SK-N-SH (cell line): Measurements from ENCODE around the gene POU2F3. TPM values are rescaled to one million over a fixed set of nuclear protein-coding genes. Genes with fewer than 3 reads are reported as not detected.

Experiments used
- CTCF ChIA-PET: fragments of 300-600, 350-600 bp; formaldehyde crosslinking; extraction: SDS; loops from one replicate; lab custom pipeline; 2021; lab: Yijun Ruan, JAX
- POLR2A ChIA-PET: fragments of 350-600 bp; sonication (Branson Sonifier 250); formaldehyde crosslinking; extraction: SDS; loops from one replicate; lab custom pipeline; 2020; ENCODE audit warnings: antibody characterized with exemption, inconsistent platforms; lab: Yijun Ruan, JAX
- DNase-seq: peaks from one replicate; pipeline ENCODE4 v3.0.0; 2012
- H2AFZ ChIP-seq: fragments of 200-600 bp; sonication (generic); 2 replicates; pipeline ENCODE4 v1.8.1; 2016; ENCODE audit warnings: antibody characterized with exemption, mild to moderate bottlenecking, low read depth
- H3F3A ChIP-seq: fragments of 200-600 bp; sonication (generic); replicated peaks from 2 replicates; pipeline ENCODE3; 2016; ENCODE audit warnings: antibody characterized with exemption, mild to moderate bottlenecking; ENCODE audit not compliant: insufficient read depth
- H3K27ac ChIP-seq, 2 experiments: fragments of 200-500 bp in 1 of 2; fragments of 200-600 bp in 1 of 2; sonication (Bioruptor generic) in 1 of 2; sonication (generic), shearing (Covaris generic) in 1 of 2; 2 replicates each; pipeline versions ENCODE4 v1.5.1 to v1.6.1; 2014 to 2016; ENCODE audit warnings: low read depth in 2 of 2, inconsistent platforms in 1 of 2, low read length in 1 of 2, mild to moderate bottlenecking in 1 of 2, mixed read lengths in 1 of 2
- H3K27me3 ChIP-seq: fragments of 200-600 bp; sonication (generic), shearing (Covaris generic); 2 replicates; pipeline ENCODE4 v1.6.1; 2016; ENCODE audit warnings: mixed run types; ENCODE audit not compliant: insufficient read depth
- H3K36me3 ChIP-seq, 2 experiments: fragments of 200-500 bp in 1 of 2; fragments of 200-600 bp in 1 of 2; sonication (Bioruptor generic) in 1 of 2; sonication (generic) in 1 of 2; replicated peaks in 1 of 2; 2 replicates each; pipeline versions ENCODE3 to v1.5.1; 2014 to 2016; ENCODE audit warnings: low read length in 1 of 2, mild to moderate bottlenecking in 1 of 2; ENCODE audit not compliant: insufficient read depth in 2 of 2, control insufficient read depth in 1 of 2
- H3K4me1 ChIP-seq, 2 experiments: fragments of 200-500 bp in 1 of 2; fragments of 200-600 bp in 1 of 2; sonication (Bioruptor generic) in 1 of 2; sonication (generic), shearing (Covaris generic) in 1 of 2; 2 replicates each; pipeline versions ENCODE4 v1.5.1 to v1.6.1; 2014 to 2016; ENCODE audit warnings: low read depth in 1 of 2, low read length in 1 of 2, mixed run types in 1 of 2; ENCODE audit not compliant: insufficient read depth in 2 of 2, control insufficient read depth in 1 of 2
- H3K4me2 ChIP-seq: fragments of 200-600 bp; sonication (generic), shearing (Covaris generic); 2 replicates; pipeline ENCODE4 v1.6.1; 2017; ENCODE audit warnings: mixed run types
- H3K4me3 ChIP-seq, 2 experiments: fragments of 200-500 bp in 1 of 2; fragments of 200-600 bp in 1 of 2; sonication (Bioruptor generic) in 1 of 2; sonication (generic), shearing (Covaris generic) in 1 of 2; 2 replicates each; pipeline versions ENCODE4 v1.5.1 to v1.8.1; 2014 to 2016; ENCODE audit warnings: low read depth in 2 of 2, inconsistent platforms in 1 of 2, low read length in 1 of 2, mild to moderate bottlenecking in 1 of 2, mixed read lengths in 1 of 2, moderate library complexity in 1 of 2
- H3K79me2 ChIP-seq: fragments of 200-600 bp; sonication (generic); 2 replicates; pipeline ENCODE4 v1.8.1; 2017; ENCODE audit warnings: mild to moderate bottlenecking; ENCODE audit not compliant: insufficient read depth
- H3K9ac ChIP-seq: fragments of 200-600 bp; sonication (generic); 2 replicates; pipeline ENCODE4 v1.6.1; 2017; ENCODE audit warnings: mixed run types
- H3K9me2 ChIP-seq: fragments of 200-600 bp; sonication (generic); 2 replicates; pipeline ENCODE4 v1.6.1; 2017; ENCODE audit warnings: mixed run types
- H3K9me3 ChIP-seq: fragments of 200-600 bp; sonication (generic); 2 replicates; pipeline ENCODE4 v1.6.1; 2017; ENCODE audit warnings: mixed run types, mild to moderate bottlenecking, moderate library complexity
- H4K20me1 ChIP-seq: fragments of 200-600 bp; sonication (generic); 2 replicates; pipeline ENCODE4 v1.6.1; 2017; ENCODE audit warnings: mild to moderate bottlenecking, mixed run types; ENCODE audit not compliant: insufficient read depth
- CHD2 ChIP-seq: fragments of 150-350 bp; IDR thresholded peaks from 2 replicates; pipeline ENCODE4 v1.6.1; 2018; ENCODE audit warnings: low read length; ENCODE audit not compliant: partially characterized antibody
- ELF1 ChIP-seq: IDR thresholded peaks from 2 replicates; pipeline ENCODE4 v1.4.0; 2012
- EP300 ChIP-seq, 2 experiments: IDR thresholded peaks; 2 replicates each; pipeline versions ENCODE4 v1.4.0 to v1.6.1; 2012; ENCODE audit warnings: borderline replicate concordance in 1 of 2, low read depth in 1 of 2, low read length in 1 of 2
- EZH2phosphoT487 ChIP-seq: fragments of 200-600 bp; sonication (generic); IDR thresholded peaks from 2 replicates; pipeline ENCODE4 v1.6.1; 2017; ENCODE audit warnings: low read depth, mixed run types, mild to moderate bottlenecking, antibody characterized with exemption, moderate library complexity, borderline replicate concordance
- FOSL2 ChIP-seq: IDR thresholded peaks from 2 replicates; pipeline ENCODE4 v1.4.0; 2012; ENCODE audit warnings: low read depth, mild to moderate bottlenecking, moderate library complexity, borderline replicate concordance
- FOXM1 ChIP-seq: IDR thresholded peaks from 2 replicates; pipeline ENCODE4 v1.4.0; 2012; ENCODE audit warnings: low read depth, mild to moderate bottlenecking
- GABPA ChIP-seq: IDR thresholded peaks from 2 replicates; pipeline ENCODE4 v1.4.0; 2012; ENCODE audit warnings: low read depth, mild to moderate bottlenecking
- GATA2 ChIP-seq: sonication (generic); formaldehyde crosslinking; IDR thresholded peaks from 2 replicates; pipeline ENCODE4 v1.5.0; 2020; ENCODE audit warnings: mild to moderate bottlenecking, missing genetic modification reagents
- IRF3 ChIP-seq: fragments of 150-350 bp; IDR thresholded peaks from 2 replicates; pipeline ENCODE4 v1.6.1; 2016; ENCODE audit warnings: mild to moderate bottlenecking, low read depth, low read length
- JUND ChIP-seq: IDR thresholded peaks from 2 replicates; pipeline ENCODE4 v1.4.0; 2012
- MEF2A ChIP-seq: IDR thresholded peaks from 2 replicates; pipeline ENCODE4 v1.4.0; 2012; ENCODE audit warnings: low read depth, borderline replicate concordance
- MXI1 ChIP-seq: IDR thresholded peaks from 2 replicates; pipeline ENCODE4 v1.6.1; 2012; ENCODE audit warnings: mild to moderate bottlenecking, low read depth, low read length, improper control_type of control experiment
- NFIC ChIP-seq: IDR thresholded peaks from 2 replicates; pipeline ENCODE4 v1.4.0; 2012; ENCODE audit warnings: borderline replicate concordance
- NRF1 ChIP-seq: IDR thresholded peaks from 2 replicates; pipeline ENCODE4 v1.6.1; 2012; ENCODE audit warnings: low read depth, mild to moderate bottlenecking, low read length
- PBX3 ChIP-seq: IDR thresholded peaks from 2 replicates; pipeline ENCODE4; 2012
- POLR2AphosphoS5 ChIP-seq: IDR thresholded peaks from 2 replicates; pipeline ENCODE4 v1.6.1; 2012; ENCODE audit warnings: low read depth, low read length
- RAD21 ChIP-seq: IDR thresholded peaks from 2 replicates; pipeline ENCODE4 v1.6.1; 2012; ENCODE audit warnings: mild to moderate bottlenecking, low read length
- RCOR1 ChIP-seq: fragments of 150-350 bp; IDR thresholded peaks from 2 replicates; pipeline ENCODE4 v1.6.1; 2017; ENCODE audit warnings: antibody characterized with exemption, low read length
- RFX5 ChIP-seq: IDR thresholded peaks from 2 replicates; pipeline ENCODE4 v1.6.1; 2012; ENCODE audit warnings: mild to moderate bottlenecking, improper control_type of control experiment, low read length
- RXRA ChIP-seq: IDR thresholded peaks from 2 replicates; pipeline ENCODE4 v1.4.0; 2012; ENCODE audit warnings: low read depth, mild to moderate bottlenecking, borderline replicate concordance
- SIN3A ChIP-seq: IDR thresholded peaks from 2 replicates; pipeline ENCODE4 v1.6.1; 2012; ENCODE audit warnings: low read depth, mild to moderate bottlenecking, low read length, moderate library complexity, borderline replicate concordance
- SMC3 ChIP-seq: IDR thresholded peaks from 2 replicates; pipeline ENCODE4 v1.6.1; 2012; ENCODE audit warnings: low read depth, low read length, improper control_type of control experiment
- TCF12 ChIP-seq: IDR thresholded peaks from 2 replicates; pipeline ENCODE4 v1.4.0; 2012
- YY1 ChIP-seq: IDR thresholded peaks from 2 replicates; pipeline ENCODE4 v1.4.0; 2012; ENCODE audit warnings: low read depth, mild to moderate bottlenecking
- WGBS: methylation state at CpG from one replicate; pipeline ENCODE4 v1.1.6; 2017; ENCODE audit warnings: low lambda C conversion rate; 5-methylcytosine and 5-hydroxymethylcytosine counted together
- polyA plus RNA-seq, 3 experiments: library from polyadenylated mRNA; depleted of rRNA; stranded (reverse); fragments of >200 nt; gene quantifications; 2 replicates each; pipeline ENCODE4 v1.2.3, GENCODE V29; 2012
- TF ChIP-seq, protein P1 (sequence below): IDR thresholded peaks from 2 replicates; pipeline ENCODE4 v1.4.0; 2012; ENCODE audit warnings: low read depth, borderline replicate concordance
- TF ChIP-seq, protein P2 (sequence below): fragments of 150-350 bp; IDR thresholded peaks from 2 replicates; pipeline ENCODE4 v1.6.1; 2017; ENCODE audit warnings: antibody characterized with exemption, low read length, low read depth, borderline replicate concordance
- TF ChIP-seq, protein P3 (sequence below): IDR thresholded peaks from 2 replicates; pipeline ENCODE4 v1.4.0; 2012; ENCODE audit warnings: low read depth

The POU2F3 gene
- polyA plus RNA-seq, 1 of the 3 experiments (the other 2 are of a cell fraction) = 0.02 TPM

GRCh38 chr11:120335908-120336640 is 96.1 kb downstream of the POU2F3 start, which contains the start of gene ARHGEF12:
TSS of gene ARHGEF12 (plus strand) at chr11:120336413. CDS start at chr11:120337244, 831 bp downstream.
- H3K27ac ChIP-seq = peak within 1 kb of the TSS; percentile 81 to 92
- no peaks in the 10 kb centered on the region for H3K9me2 ChIP-seq
- H3K9ac ChIP-seq = peak within 1 kb of the TSS; percentile 92
- H3K36me3 ChIP-seq = no peaks in the 10 kb centered on the region
- POLR2A ChIA-PET = no interaction called here
- CTCF ChIA-PET = interaction anchor here (0.6 to 3.6 kb wide), 35 partner anchors 10 to 873 kb away, joined by 3 to 29 read pairs (median 5); partner anchors contain the start of genes GRIK4 and TLCD5
- no peaks in the 10 kb centered on the region for H3K9me3 ChIP-seq
- peak; percentile 98 for DNase-seq
- peaks cover 13 to 34% of the 10 kb centered on the region in 2 experiments for H3K4me1 ChIP-seq
- WGBS = 4% methylated on average over 29 of the region's 92 CpGs
- peaks cover 52% of the 10 kb centered on the region for H3F3A ChIP-seq
- H3K4me3 ChIP-seq = peak within 1 kb of the TSS; percentile 91 to 93
- H3K27me3 ChIP-seq = no peaks in the 10 kb centered on the region
- H2AFZ ChIP-seq = peak within 1 kb of the TSS; percentile 69
- peaks cover 61% of the 10 kb centered on the region for H3K79me2 ChIP-seq
- H3K4me2 ChIP-seq = peak within 1 kb of the TSS; percentile 97
- H4K20me1 ChIP-seq = peaks cover 42% of the 10 kb centered on the region
- TF ChIP-seq GABPA (peak; percentile 75), JUND (peak; percentile 46), SMC3 (peak; percentile 16; the same call in 1 of the 2 replicates), CHD2 (peak; percentile 98), RCOR1 (peak; percentile 84), TCF12 (0 out of 2 replicates have a peak, but pooled peaks have one; percentile 27), PBX3 (peak; percentile 91), FOSL2 (no peak), RFX5 (peak; percentile 39; the same call in 1 of the 2 replicates), ELF1 (peak; percentile 47; the same call in 1 of the 2 replicates), RAD21 (no peak), YY1 (peak; percentile 64; the same call in 1 of the 2 replicates), GATA2 (CRISPR knock-in tag) (0 out of 2 replicates have a peak, but pooled peaks have one; percentile 34), NRF1 (peak; percentile 34; the same call in 1 of the 2 replicates), NFIC (peak; percentile 12; the same call in 1 of the 2 replicates), MXI1 (0 out of 2 replicates have a peak, but pooled peaks have one; percentile 31), RXRA (0 out of 2 replicates have a peak, but pooled peaks have one; percentile 24), MEF2A (no peak), EP300 (IDR thresholded peaks at IDR 0.05; ENCODE audit: borderline replicate concordance in 1 of 2, low read depth in 1 of 2, low read length in 1 of 2) (peak; percentile 41 to 61; a peak in 1 of 4 replicates), IRF3 (no peak), SIN3A (peak; percentile 88; the same call in 1 of the 2 replicates), EZH2phosphoT487 (no peak), FOXM1 (peak; percentile 61; the same call in 1 of the 2 replicates), POLR2AphosphoS5 (peak; percentile 45)
- TF ChIP-seq, protein P1, sequence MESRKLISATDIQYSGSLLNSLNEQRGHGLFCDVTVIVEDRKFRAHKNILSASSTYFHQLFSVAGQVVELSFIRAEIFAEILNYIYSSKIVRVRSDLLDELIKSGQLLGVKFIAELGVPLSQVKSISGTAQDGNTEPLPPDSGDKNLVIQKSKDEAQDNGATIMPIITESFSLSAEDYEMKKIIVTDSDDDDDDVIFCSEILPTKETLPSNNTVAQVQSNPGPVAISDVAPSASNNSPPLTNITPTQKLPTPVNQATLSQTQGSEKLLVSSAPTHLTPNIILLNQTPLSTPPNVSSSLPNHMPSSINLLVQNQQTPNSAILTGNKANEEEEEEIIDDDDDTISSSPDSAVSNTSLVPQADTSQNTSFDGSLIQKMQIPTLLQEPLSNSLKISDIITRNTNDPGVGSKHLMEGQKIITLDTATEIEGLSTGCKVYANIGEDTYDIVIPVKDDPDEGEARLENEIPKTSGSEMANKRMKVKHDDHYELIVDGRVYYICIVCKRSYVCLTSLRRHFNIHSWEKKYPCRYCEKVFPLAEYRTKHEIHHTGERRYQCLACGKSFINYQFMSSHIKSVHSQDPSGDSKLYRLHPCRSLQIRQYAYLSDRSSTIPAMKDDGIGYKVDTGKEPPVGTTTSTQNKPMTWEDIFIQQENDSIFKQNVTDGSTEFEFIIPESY = peak; percentile 75; the same call in 1 of the 2 replicates
- TF ChIP-seq, protein P2, sequence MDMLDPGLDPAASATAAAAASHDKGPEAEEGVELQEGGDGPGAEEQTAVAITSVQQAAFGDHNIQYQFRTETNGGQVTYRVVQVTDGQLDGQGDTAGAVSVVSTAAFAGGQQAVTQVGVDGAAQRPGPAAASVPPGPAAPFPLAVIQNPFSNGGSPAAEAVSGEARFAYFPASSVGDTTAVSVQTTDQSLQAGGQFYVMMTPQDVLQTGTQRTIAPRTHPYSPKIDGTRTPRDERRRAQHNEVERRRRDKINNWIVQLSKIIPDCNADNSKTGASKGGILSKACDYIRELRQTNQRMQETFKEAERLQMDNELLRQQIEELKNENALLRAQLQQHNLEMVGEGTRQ = no peak
- TF ChIP-seq, protein P3, sequence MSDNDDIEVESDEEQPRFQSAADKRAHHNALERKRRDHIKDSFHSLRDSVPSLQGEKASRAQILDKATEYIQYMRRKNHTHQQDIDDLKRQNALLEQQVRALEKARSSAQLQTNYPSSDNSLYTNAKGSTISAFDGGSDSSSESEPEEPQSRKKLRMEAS = peak; percentile 59; the same call in 1 of the 2 replicates
